Activated naive CD4-positive, alpha-beta T cell treated with anti-CD3 and anti-CD28 coated beads, Interleukin-2, amount 50 U/mL, for 72 hours (primary cell): ENCODE results near the gene PFDN2. TPM values are rescaled to one million over a fixed set of nuclear protein-coding genes. Genes with fewer than 3 reads are reported as not detected.
A peak's percentile ranks its signal among the peaks of the same experiment; 100 is the strongest.

ENCODE experiments used
- ATAC-seq, 2 donors: fragments of 150-1000 bp; cut with Tn5 transposase; 2 replicates each; pipeline ENCODE4 v1.10.0; 2021; ENCODE audit warnings: mild to moderate bottlenecking in 2 of 2, moderate library complexity in 2 of 2
- DNase-seq, 2 donors: peaks; one replicate each; pipeline ENCODE4 v3.0.0; 2021 to 2022; ENCODE audit warnings: low spot score in 2 of 2
- H3K27ac Mint-ChIP-seq, 2 donors: one replicate each; pipeline ENCODE4 v1.8.0; 2022; ENCODE audit warnings: mild to moderate bottlenecking in 2 of 2, mixed read lengths in 2 of 2
- H3K36me3 Mint-ChIP-seq, 2 donors: one replicate each; pipeline ENCODE4 v1.8.0; 2022; ENCODE audit warnings: mixed read lengths in 2 of 2
- H3K9me3 Mint-ChIP-seq, 2 donors: one replicate each; pipeline ENCODE4 v1.8.0; 2022; ENCODE audit warnings: mixed read lengths in 2 of 2
- total RNA-seq, 2 donors: library from RNA; stranded (reverse); gene quantifications; one replicate each; pipeline ENCODE4 v1.2.3, GENCODE V29; 2022

Gene PFDN2, protein sequence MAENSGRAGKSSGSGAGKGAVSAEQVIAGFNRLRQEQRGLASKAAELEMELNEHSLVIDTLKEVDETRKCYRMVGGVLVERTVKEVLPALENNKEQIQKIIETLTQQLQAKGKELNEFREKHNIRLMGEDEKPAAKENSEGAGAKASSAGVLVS
- total RNA-seq: 100 to 1,000 TPM in 1 of 2 donors, 10 to 100 TPM in 1; 95.3 to 156 TPM

- Mint-ChIP-seq H3K9me3 (no peaks in the 10 kb centered on the region), H3K27ac (peak within 1 kb of the TSS; percentile 98 to 99), H3K36me3 (peaks cover 46 to 51% of the 10 kb centered on the region in 2 donors)
- DNase-seq (peak; percentile 85 to 89), ATAC-seq (peak; percentile 63 to 73)
Observed at GRCh38 chr1:161117759-161118581, at the start of gene PFDN2, which contains the start of gene NIT1. Gene PFDN2 (minus strand): TSS chr1:161118037. CDS start chr1:161118026, 11 bp downstream. Gene NIT1 (plus strand): TSS chr1:161118105. CDS start chr1:161118177, 72 bp downstream.

GRCh38 chr1:161166669-161167548 is 49.1 kb upstream of the PFDN2 start:
- peak overlapping the region; percentile 88 to 96 for H3K27ac Mint-ChIP-seq
- no peak for DNase-seq
- H3K36me3 Mint-ChIP-seq: peaks cover 0 to 20% of the 10 kb centered on the region in 2 donors
- ATAC-seq: no peak
- no peaks in the 10 kb centered on the region for H3K9me3 Mint-ChIP-seq

GRCh38 chr1:161165742-161166668 is 48.2 kb upstream of the PFDN2 start, which contains the start of gene PPOX:
Gene PPOX (plus strand): TSS chr1:161166426. CDS start chr1:161166848, 422 bp downstream.
- peak; percentile 95 to 96 for ATAC-seq
- Mint-ChIP-seq H3K27ac (peak within 1 kb of the TSS; percentile 88 to 96), H3K9me3 (no peaks in the 10 kb centered on the region), H3K36me3 (peaks cover 0 to 15% of the 10 kb centered on the region in 2 donors)
- DNase-seq: peak; percentile 89 to 95

DNA sequence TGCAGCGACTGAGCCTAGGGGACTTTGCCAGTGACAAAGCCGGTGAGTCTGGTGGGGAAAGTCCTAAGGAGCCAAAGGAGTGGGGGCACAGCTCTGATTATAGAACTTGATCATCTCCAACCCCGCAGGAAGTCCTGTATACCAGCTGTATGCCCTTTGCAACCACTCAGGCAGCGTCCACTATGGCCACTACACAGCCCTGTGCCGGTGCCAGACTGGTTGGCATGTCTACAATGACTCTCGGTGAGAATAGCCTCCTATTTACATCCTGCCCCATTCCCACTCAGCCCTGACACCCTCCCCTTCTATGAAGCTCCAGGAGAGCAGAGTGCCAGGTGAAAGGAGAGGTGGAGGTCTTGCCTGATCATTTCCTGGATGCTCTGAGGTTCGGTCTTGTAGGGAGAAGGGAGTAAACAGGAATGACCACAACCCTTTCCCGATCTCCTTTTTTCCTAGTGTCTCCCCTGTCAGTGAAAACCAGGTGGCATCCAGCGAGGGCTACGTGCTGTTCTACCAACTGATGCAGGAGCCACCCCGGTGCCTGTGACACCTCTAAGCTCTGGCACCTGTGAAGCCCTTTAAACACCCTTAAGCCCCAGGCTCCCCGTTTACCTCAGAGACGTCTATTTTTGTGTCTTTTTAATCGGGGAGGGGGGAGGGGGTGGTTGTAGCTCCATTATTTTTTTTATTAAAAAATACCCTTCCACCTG is 47.2 kb upstream of the PFDN2 start:
- ATAC-seq (no peak), DNase-seq (no peak)
- Mint-ChIP-seq H3K9me3 (no peaks in the 10 kb centered on the region), H3K36me3 (peaks cover 0 to 15% of the 10 kb centered on the region in 2 donors), H3K27ac (peak overlapping the region; percentile 75 to 88)

DNA sequence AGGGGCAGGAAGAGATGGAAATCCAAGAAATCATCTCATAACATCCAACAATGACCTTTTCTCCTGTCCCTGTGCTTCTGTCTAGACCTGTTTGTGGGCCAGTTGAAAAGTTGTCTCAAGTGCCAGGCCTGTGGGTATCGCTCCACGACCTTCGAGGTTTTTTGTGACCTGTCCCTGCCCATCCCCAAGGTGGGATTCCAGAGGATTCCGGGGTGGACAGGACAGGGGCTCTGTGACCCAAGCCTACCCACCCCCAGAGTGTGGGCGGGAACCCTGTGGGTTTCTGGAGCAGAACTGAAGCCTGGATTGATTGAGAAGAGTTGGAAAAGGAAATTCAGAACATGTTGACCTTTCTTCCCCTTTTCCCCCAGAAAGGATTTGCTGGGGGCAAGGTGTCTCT is 46.0 kb upstream of the PFDN2 start:
- ATAC-seq (no peak), DNase-seq (no peak)
- Mint-ChIP-seq H3K36me3 (peaks cover 0 to 12% of the 10 kb centered on the region in 2 donors), H3K9me3 (no peaks in the 10 kb centered on the region), H3K27ac (peak overlapping the region; percentile 88 to 92)

- ATAC-seq: no peak
- Mint-ChIP-seq H3K9me3 (no peaks in the 10 kb centered on the region), H3K36me3 (peaks cover 0 to 12% of the 10 kb centered on the region in 2 donors), H3K27ac (peak overlapping the region; percentile 0 to 92)
- no peak for DNase-seq
Observed at GRCh38 chr1:161162806-161163205, 45.0 kb upstream of the PFDN2 start.

GRCh38 chr1:161162052-161162451 is 44.2 kb upstream of the PFDN2 start:
- Mint-ChIP-seq H3K36me3 (peaks cover 0 to 15% of the 10 kb centered on the region in 2 donors), H3K9me3 (no peaks in the 10 kb centered on the region), H3K27ac (peak overlapping the region in 1 of 2 donors; percentile 63)
- ATAC-seq (no peak), DNase-seq (no peak)

GRCh38 chr1:161161652-161162051 is 43.8 kb upstream of the PFDN2 start:
- ATAC-seq (no peak), DNase-seq (no peak)
- no peaks in the 10 kb centered on the region for H3K9me3 Mint-ChIP-seq
- H3K27ac Mint-ChIP-seq: peak overlapping the region in 1 of 2 donors; percentile 63
- peaks cover 0 to 18% of the 10 kb centered on the region in 2 donors for H3K36me3 Mint-ChIP-seq

DNA sequence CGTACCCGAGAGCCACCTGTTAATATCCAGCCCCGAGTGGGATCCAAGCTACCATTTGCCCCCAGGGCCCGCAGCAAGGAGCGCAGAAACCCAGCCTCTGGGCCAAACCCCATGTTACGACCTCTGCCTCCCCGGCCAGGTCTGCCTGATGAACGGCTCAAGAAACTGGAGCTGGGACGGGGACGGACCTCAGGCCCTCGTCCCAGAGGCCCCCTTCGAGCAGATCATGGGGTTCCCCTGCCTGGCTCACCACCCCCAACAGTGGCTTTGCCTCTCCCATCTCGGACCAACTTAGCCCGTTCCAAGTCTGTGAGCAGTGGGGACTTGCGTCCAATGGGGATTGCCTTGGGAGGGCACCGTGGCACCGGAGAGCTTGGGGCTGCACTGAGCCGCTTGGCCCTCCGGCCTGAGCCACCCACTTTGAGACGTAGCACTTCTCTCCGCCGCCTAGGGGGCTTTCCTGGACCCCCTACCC is 42.9 kb upstream of the PFDN2 start:
- H3K27ac Mint-ChIP-seq: peak overlapping the region; percentile 62 to 63
- peaks cover 3 to 19% of the 10 kb centered on the region in 2 donors for H3K36me3 Mint-ChIP-seq
- no peak for DNase-seq
- ATAC-seq: no peak
- no peaks in the 10 kb centered on the region for H3K9me3 Mint-ChIP-seq

GRCh38 chr1:161159913-161160243 is 42.0 kb upstream of the PFDN2 start:
- DNase-seq: no peak
- Mint-ChIP-seq H3K27ac (peak overlapping the region; percentile 72 to 80), H3K36me3 (peaks cover 11 to 24% of the 10 kb centered on the region in 2 donors), H3K9me3 (no peaks in the 10 kb centered on the region)
- ATAC-seq: no peak

DNA sequence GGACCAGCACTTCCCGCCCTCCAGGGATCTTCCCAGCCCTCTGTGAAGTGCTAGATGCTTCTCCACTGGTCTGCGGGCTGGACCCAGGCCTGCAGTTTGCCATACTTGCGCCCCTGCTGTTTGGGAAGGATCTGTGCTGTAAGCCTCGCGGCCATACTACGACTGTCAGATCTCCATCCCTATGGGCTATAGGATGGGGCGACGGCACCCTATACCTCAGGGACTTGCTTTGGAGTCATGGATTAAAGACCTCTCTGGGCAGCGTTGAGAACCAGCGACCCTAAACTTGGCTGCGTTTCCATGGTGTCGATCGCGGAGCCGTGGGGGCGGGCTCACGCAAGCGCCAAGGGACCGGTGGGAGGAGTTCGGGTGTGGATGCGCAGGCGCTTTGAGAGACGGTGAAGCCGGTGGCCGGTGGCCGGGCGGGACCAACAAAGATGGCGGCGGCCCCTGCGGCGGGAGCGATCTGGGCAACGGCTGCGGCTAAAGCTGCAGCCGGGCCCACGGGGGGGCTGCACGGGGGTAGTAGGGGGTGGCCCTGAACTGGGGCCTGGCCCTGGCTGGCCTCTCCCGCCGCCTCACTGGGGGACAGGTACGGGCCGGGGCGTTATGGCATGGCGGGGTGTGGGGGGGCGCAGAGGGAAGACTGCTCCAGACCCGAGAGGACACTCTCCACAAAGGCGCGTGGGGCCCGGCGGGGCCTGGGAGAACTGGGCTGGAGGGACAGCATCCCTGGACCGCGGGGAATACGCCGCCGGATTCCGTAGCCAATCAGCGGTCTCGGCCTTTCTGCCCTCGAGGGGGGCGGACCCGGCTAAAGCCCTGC is 41.5 kb upstream of the PFDN2 start, which contains the start of gene USP21:
Gene USP21 (plus strand): TSS at position 414 of the 826 bp plus-strand sequence. CDS start 1,141 bp downstream, outside the sequence.
- Mint-ChIP-seq H3K36me3 (peaks cover 15 to 29% of the 10 kb centered on the region in 2 donors), H3K27ac (peak within 1 kb of the TSS; percentile 80 to 95), H3K9me3 (no peaks in the 10 kb centered on the region)
- DNase-seq (peak; percentile 91 to 92), ATAC-seq (peak; percentile 90 to 94)

- peaks cover 15 to 37% of the 10 kb centered on the region in 2 donors for H3K36me3 Mint-ChIP-seq
- peak overlapping the region; percentile 80 to 95 for H3K27ac Mint-ChIP-seq
- ATAC-seq (no peak), DNase-seq (no peak)
- no peaks in the 10 kb centered on the region for H3K9me3 Mint-ChIP-seq
Observed at GRCh38 chr1:161158316-161159010, 40.6 kb upstream of the PFDN2 start.

- no peak for DNase-seq
- H3K27ac Mint-ChIP-seq: peak overlapping the region in 1 of 2 donors; percentile 62
Observed at GRCh38 chr1:161157867-161158266, 40.0 kb upstream of the PFDN2 start.

More at GRCh38 chr1:161157867-161158266, 40.0 kb upstream of the PFDN2 start:
- H3K36me3 Mint-ChIP-seq: peaks cover 15 to 38% of the 10 kb centered on the region in 2 donors
- no peak for ATAC-seq
- H3K9me3 Mint-ChIP-seq: no peaks in the 10 kb centered on the region
